GM18520 (cell line): ENCODE measurements around the gene CSTPP1.
"Not testable (repeated sequence)": the region's sequence is repeated elsewhere in the genome, so short reads cannot be mapped to it uniquely, and the experiment has no call there.

Source experiments
- ATAC-seq: cut with Tn5 transposase; IDR thresholded peaks from one replicate; pipeline ENCODE4 v1.9.1; 2021; ENCODE audit not compliant: unreplicated experiment

Gene CSTPP1

GRCh38 chr11:46987183-46987582 lies 50.6 kb downstream of the CSTPP1 start:
- ATAC-seq: no peak

DNA sequence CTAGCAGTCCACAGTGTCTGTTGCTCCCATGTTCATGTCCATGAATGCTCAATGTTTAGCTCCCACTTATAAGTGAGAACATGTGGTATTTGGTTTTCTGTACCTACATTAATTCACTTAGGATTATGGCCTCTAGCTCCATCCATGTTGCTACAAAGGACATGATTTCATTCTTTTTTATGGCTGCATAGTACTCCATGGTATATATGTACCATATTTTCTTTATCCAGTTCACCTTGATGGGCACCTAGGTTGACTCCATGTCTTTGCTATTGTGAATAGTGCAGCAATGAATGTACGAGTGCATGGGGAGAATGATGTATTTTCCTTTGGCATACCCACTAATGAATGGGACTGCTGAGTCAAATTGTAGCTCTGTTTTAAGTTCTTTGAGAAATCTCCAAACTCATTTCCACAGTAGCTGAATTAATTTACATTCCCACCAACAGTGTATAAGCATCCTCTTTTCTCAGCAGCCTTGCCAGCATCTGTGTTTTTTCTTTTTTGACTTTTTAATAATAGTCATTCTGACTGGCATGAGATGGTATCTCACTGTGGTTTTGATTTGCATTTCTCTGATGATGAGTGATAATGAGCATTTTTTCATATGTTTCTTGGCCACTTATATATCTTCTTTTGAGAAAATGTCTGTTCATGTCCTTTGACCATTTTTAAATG lies 53.4 kb downstream of the CSTPP1 start:
- ATAC-seq: not testable (repeated sequence)

- ATAC-seq: no peak
Measured at GRCh38 chr11:46991391-46991790, 54.8 kb downstream of the CSTPP1 start.

DNA sequence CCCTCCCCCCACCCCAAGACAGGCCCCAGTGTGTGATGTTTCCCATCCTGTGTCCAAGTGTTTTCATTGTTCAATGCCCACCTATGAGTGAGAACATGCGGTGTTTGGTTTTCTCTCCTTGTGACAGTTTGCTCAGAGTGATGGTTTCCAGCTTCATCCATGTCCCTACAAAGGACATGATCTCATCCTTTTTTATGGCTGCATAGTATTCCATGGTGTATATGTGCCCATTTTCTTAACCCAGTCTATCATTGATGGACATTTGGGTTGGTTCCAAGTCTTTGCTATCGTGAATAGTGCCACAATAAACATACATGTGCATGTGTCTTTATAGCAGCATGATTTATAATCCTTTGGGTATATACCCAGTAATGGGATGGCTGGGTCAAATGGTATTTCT lies 55.8 kb downstream of the CSTPP1 start:
- not testable (repeated sequence) for ATAC-seq

DNA sequence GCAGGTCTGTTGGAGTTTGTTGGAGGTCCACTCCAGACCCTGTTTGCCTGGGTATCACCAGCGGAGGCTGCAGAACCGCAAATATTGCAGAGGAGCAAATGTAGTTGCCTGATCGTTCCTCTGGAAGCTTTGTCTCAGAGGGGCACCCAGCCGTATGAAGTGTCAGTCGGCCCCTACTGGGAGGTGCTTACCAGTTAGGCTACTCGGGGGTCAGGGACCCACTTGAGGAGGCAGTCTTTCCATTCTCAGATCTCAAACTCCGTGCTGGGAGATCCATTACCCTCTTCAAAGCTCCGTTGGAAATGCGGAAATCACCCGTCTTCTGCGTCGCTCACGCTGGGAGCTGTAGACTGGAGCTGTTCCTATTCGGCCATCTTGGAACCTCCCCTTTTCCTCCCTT lies 61.2 kb downstream of the CSTPP1 start:
- ATAC-seq: not testable (repeated sequence)

- no peak for ATAC-seq
Measured at GRCh38 chr11:46999217-46999616, 62.7 kb downstream of the CSTPP1 start.

DNA sequence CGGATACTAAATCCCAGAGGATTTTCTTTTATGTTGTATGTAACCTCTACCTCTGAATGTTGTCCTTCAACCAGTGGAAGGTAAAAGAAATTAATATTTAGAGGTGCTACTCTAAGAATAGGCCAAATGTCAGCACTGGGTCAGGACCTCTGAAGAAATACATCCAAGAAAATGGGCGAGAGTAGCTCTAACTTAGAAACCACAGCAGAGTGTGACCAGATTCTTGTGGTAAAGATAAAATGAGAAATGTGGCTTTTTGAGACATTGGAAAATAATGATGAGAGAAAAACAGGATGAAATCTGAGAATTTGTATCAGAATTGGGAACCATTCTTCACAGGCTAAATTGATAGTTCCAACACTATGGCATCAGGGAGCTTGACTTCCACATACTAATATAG lies 63.5 kb downstream of the CSTPP1 start:
- no peak for ATAC-seq

GRCh38 chr11:47001781-47002181 lies 65.2 kb downstream of the CSTPP1 start:
- no peak for ATAC-seq

DNA sequence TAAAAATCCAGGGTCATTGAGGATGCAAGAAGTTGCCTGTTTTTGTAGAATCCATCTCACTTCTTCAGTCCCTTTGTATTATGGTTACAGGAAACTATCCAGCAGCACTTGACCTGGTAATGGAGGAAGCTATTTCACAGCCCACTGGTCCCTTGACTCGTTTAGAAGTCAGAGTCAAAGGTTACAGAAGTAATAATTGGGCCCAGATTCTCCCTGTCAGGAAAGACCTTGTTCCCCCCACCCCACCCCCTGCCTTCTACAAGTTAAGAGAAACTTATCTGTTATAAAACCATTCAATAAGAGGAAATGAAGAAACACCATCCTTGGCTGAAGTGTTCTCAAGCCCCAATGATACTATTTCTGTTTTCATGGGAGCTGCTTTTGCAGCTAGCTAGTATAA lies 65.8 kb downstream of the CSTPP1 start:
- ATAC-seq: no peak

- ATAC-seq: no peak
Measured at GRCh38 chr11:47003180-47003877, 66.8 kb downstream of the CSTPP1 start.

DNA sequence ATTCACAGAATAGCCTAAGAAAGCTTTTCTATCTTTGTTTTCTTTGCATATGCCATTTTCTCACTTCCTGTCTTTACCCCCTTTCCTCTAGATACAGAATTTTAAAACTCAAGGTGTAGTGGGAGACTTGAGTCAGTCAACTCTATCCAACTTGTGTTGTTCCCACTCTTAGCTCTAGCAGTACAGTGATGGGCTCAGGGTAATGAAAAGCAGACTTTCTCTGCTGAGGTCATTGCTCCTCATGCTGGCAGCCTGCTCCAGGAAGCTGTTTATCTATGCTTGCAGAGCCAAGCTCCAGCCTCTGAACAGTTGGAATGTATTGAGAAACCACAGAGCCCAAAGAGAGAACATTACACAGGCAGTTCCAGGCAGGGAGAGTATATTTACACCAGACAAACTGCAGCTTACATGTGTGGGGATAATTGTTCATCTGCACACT lies 68.1 kb downstream of the CSTPP1 start:
- ATAC-seq: no peak

DNA sequence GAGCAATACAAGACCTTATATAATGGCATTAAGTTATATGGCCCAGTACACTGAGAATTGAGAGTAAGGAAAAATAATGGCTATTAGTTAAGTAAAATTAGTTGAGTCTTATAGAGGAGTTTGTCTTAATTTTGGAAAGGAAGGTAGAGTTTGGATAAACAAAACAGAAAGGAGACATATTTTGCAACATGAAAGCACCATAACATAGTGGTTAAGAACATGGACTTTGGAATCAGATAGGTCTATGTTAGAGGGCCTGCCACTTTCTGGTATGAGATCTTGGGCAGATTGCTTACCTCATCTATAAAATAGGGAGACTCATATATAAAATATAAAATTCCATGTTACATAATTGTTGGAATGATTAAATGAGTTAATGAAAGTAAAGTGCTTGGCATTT lies 68.9 kb downstream of the CSTPP1 start:
- ATAC-seq: no peak

GRCh38 chr11:47007579-47007978 lies 71.0 kb downstream of the CSTPP1 start:
- no peak for ATAC-seq

DNA sequence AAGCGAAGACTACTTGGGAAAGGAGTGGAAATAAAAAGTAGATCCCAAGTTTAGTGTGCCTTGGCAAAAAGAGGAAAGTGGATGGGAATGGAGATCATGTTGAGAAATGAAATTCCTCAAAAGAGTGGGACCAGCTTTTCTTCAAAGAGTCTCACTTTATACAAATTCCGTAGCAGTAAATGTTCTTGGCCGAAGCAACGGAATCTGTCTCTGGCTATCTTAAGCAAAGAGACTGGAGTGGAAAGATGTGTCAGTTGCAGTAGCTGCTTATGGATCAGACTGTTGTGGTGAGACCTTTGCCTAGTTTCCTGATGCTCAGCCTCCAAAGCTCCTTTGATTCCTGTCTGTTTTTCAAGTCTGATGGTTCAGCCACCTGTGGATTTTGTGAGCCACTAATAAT lies 73.6 kb downstream of the CSTPP1 start:
- no peak for ATAC-seq

GRCh38 chr11:47014097-47014496 lies 77.5 kb downstream of the CSTPP1 start:
- ATAC-seq: no peak

DNA sequence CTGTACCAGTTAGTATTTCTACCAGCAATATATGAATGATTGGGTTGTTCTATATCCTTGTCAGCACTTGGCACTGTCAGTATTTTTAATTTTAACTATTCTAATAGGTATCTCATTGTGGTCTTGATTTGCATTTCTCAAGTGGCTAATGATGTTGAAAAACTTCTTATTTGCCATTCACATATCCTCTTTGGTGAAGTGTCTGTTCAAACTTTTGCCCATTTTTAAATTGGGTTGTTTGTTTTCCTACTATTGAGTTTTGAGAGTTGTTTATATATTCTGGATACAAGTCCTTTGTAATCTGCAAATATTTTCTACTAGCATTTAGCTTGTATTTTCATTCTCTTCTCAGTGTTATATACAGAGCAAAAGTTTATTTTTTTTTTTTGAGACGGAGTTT lies 82.1 kb downstream of the CSTPP1 start:
- no peak for ATAC-seq

DNA sequence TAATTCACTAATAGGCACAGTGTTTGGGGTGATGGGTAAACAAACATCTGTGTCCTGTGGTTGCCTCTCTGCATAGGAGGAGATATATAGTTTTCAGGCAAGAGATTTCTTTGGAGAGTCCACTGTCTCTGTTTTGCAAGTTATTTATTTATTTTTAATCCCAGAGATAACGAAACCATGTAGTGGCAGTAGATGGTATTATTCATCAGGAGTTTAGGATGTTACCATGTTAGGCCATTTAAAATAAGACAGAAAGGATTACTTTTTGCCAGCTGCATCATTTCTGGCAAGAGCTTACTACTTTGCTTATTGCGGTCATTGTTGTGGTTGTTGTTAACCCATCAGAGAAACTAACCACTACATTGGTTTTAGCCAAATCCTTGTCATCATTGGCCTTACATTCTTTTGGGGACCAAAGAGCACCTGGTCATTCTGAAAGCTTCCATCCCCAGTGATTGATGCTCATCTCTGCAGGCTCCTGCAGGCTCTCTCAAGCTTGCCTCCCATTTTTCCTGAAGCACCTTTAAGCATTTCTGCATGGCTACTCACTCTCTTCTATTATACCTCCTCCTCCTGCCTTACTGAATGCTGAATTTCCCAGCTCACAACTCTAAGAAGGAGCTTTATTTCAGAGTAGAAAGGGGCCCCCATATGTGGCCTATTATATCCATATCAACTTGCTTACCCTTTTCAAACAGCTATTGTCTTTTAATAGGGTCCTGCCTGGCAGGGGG lies 84.4 kb downstream of the CSTPP1 start:
- no peak for ATAC-seq

DNA sequence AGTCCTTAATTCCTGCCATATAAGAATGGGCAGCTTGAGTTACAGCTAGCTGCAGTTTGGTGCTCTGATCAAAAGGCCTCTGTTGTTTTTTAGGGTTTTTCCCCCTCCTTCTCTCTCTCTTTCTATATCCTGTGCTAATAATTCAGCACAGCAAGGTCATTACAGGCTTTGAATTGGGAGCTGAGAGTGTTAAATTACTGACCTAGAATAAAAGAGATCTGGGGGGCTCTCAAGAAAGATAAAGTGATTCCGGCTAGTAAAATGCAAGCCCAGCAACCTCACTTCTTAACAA lies 84.9 kb downstream of the CSTPP1 start:
- ATAC-seq: no peak

GRCh38 chr11:47021965-47022364 lies 85.4 kb downstream of the CSTPP1 start:
- no peak for ATAC-seq

- no peak for ATAC-seq
Measured at GRCh38 chr11:47028195-47029093, 91.9 kb downstream of the CSTPP1 start.

GRCh38 chr11:47033439-47033838 lies 96.9 kb downstream of the CSTPP1 start:
- ATAC-seq: no peak
